GM23248 (cell line): Measurements from ENCODE around the gene TICAM2. TPM values are rescaled to one million over a fixed set of nuclear protein-coding genes. Genes with fewer than 3 reads are reported as not detected.
A peak's percentile ranks its signal among the peaks of the same experiment; 100 is the strongest.

ENCODE experiments used
- DNase-seq: peaks from one replicate; pipeline ENCODE4 v3.0.0-alpha.2; 2015
- H2AFZ ChIP-seq: fragments of 200-600 bp; sonication (generic); 2 replicates; pipeline ENCODE4 v1.6.1; 2016; ENCODE audit warnings: antibody characterized with exemption
- H3F3A ChIP-seq: fragments of 200-600 bp; sonication (generic); 2 replicates; pipeline ENCODE4 v1.6.1; 2016; ENCODE audit warnings: mild to moderate bottlenecking, antibody characterized with exemption, mixed run types; ENCODE audit not compliant: insufficient read depth
- H3K27ac ChIP-seq: fragments of 200-600 bp; sonication (generic); 2 replicates; pipeline ENCODE4 v1.5.1; 2016; ENCODE audit warnings: mild to moderate bottlenecking
- H3K27me3 ChIP-seq: fragments of 200-600 bp; sonication (generic); replicated peaks from 2 replicates; pipeline ENCODE4 v1.6.1; 2016; ENCODE audit warnings: mild to moderate bottlenecking; ENCODE audit not compliant: insufficient read depth
- H3K36me3 ChIP-seq: fragments of 200-600 bp; sonication (generic); 2 replicates; pipeline ENCODE4 v1.6.1; 2016; ENCODE audit warnings: low read depth, mild to moderate bottlenecking
- H3K4me1 ChIP-seq: fragments of 200-600 bp; sonication (generic); 2 replicates; pipeline ENCODE4 v1.6.1; 2016; ENCODE audit warnings: mild to moderate bottlenecking; ENCODE audit not compliant: insufficient read depth
- H3K4me2 ChIP-seq: fragments of 200-600 bp; sonication (generic); one replicate; pipeline ENCODE4 v1.6.1; 2016; ENCODE audit warnings: mild to moderate bottlenecking; ENCODE audit not compliant: unreplicated experiment
- H3K4me3 ChIP-seq: fragments of 200-600 bp; sonication (generic); 2 replicates; pipeline ENCODE4 v1.5.1; 2016; ENCODE audit warnings: mild to moderate bottlenecking
- H3K79me2 ChIP-seq: fragments of 200-600 bp; sonication (generic); 2 replicates; pipeline ENCODE4 v1.6.1; 2016; ENCODE audit warnings: mild to moderate bottlenecking; ENCODE audit not compliant: insufficient read depth
- H3K9ac ChIP-seq: fragments of 200-600 bp; sonication (generic); 2 replicates; pipeline ENCODE4 v1.6.1; 2016; ENCODE audit warnings: mild to moderate bottlenecking
- H3K9me2 ChIP-seq: fragments of 200-600 bp; sonication (generic); 2 replicates; pipeline ENCODE4 v1.6.1; 2016; ENCODE audit warnings: mixed run types, mild to moderate bottlenecking, moderate library complexity; ENCODE audit not compliant: insufficient read depth
- H3K9me3 ChIP-seq: fragments of 200-600 bp; sonication (generic); one replicate; pipeline ENCODE4 v1.6.1; 2017; ENCODE audit warnings: low read depth
- H4K20me1 ChIP-seq: fragments of 200-600 bp; sonication (generic); 2 replicates; pipeline ENCODE4 v1.6.0; 2016; ENCODE audit not compliant: insufficient read depth
- EZH2 ChIP-seq: fragments of 200-600 bp; sonication (generic); IDR thresholded peaks from 2 replicates; pipeline ENCODE4 v1.6.1; 2018; ENCODE audit warnings: antibody characterized with exemption, mild to moderate bottlenecking; ENCODE audit not compliant: insufficient read depth, poor library complexity, severe bottlenecking
- EZH2phosphoT487 ChIP-seq: fragments of 200-600 bp; sonication (generic); IDR thresholded peaks from 2 replicates; pipeline ENCODE4 v1.6.1; 2018; ENCODE audit warnings: antibody characterized with exemption, moderate library complexity, mild to moderate bottlenecking, low read depth; ENCODE audit not compliant: insufficient read depth
- WGBS, 2 experiments: methylation state at CpG; one replicate each; pipeline ENCODE4 v1.1.6; 2015 to 2017; ENCODE audit warnings: low lambda C conversion rate in 2 of 2, low coverage in 1 of 2; ENCODE audit errors: missing lambda C conversion rate in 2 of 2; 5-methylcytosine and 5-hydroxymethylcytosine counted together
- in situ Hi-C: fragments of 300-500 bp; cut with MboI; formaldehyde crosslinking; loops from 2 replicates; pipeline ENCODE4 v1.15.0; 2020
- polyA plus RNA-seq: library from polyadenylated mRNA; unstranded; fragments of >200 nt; fragmentation: Nextera tagmentation; extraction: Ambion mirVana; gene quantifications from 2 replicates; pipeline ENCODE4 v1.2.1, GENCODE V29; 2016
- total RNA-seq: library from RNA; depleted of rRNA; stranded (reverse); fragments of >200 nt; shearing (Covaris generic); gene quantifications from 2 replicates; pipeline ENCODE4 v1.2.3, GENCODE V29; 2014

TICAM2 gene
- total and polyA plus RNA-seq, 2 experiments from 2014 or later = 1.9 to 11.3 TPM

DNA sequence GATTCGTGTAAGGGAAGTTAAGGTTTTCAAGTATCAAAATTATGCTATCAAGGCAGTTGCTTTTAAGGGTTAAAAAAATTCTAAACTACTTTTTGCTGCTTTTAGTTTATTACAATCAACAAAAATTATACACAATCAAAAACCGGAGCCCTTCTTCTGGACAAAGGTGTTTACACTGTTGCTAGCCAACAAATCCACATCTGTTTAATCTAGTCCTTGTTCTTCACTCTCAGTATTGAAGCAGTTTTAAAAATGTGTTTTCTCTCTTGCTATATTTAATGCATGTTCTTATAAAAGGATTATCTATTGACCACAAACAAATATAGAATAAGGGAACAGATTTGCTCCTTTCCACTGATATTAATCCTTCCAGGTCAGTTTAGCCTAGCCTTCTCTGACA, 60.2 kb downstream of the TICAM2 start:
- in situ Hi-C loops = no loop called here
- H3K79me2 ChIP-seq = peaks cover 69% of the 10 kb centered on the region
- 6 to 8% methylated on average over 2 of the region's 2 CpGs for WGBS, 2 experiments
- peak overlapping the region; percentile 86 for H3K4me3 ChIP-seq
- H4K20me1 ChIP-seq = peaks cover 23% of the 10 kb centered on the region; the same call in 1 of the 2 replicates
- no peak overlapping the region for H2AFZ ChIP-seq
- H3K4me1 ChIP-seq = peaks cover 19% of the 10 kb centered on the region
- H3F3A ChIP-seq = peaks cover 19% of the 10 kb centered on the region
- peak; percentile 45 for DNase-seq
- no peaks in the 10 kb centered on the region for H3K9me3 ChIP-seq
- TF ChIP-seq EZH2 (no peak), EZH2phosphoT487 (no peak)
- H3K27ac ChIP-seq = peak overlapping the region; percentile 95
- H3K27me3 ChIP-seq = no peaks in the 10 kb centered on the region
- H3K4me2 ChIP-seq = peak overlapping the region; percentile 97
- no peaks in the 10 kb centered on the region for H3K9me2 ChIP-seq
- peaks cover 35% of the 10 kb centered on the region for H3K36me3 ChIP-seq
- peak overlapping the region; percentile 95 for H3K9ac ChIP-seq

DNA sequence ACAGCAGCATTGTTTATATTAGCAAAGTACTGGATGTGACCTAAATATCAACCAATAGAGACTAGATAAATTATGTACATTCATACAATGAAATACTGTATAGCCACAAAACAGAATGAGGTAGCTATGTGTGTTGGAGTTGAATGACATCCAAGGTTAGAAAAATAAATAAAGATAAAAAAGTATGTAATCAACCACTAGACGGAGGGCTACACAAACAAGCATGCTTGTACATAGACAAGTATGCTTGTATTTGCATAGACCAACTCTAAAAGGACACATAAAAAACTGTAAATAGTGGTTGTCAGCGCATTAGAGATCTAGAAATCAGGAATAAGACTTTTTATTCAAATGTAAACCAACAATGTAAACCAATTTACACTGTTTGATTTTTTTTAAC, 60.7 kb downstream of the TICAM2 start:
- H3K9me3 ChIP-seq = no peaks in the 10 kb centered on the region
- WGBS, 2 experiments = 17 to 28% methylated on average over 2 of the region's 2 CpGs
- H3F3A ChIP-seq = peaks cover 19% of the 10 kb centered on the region
- no peak overlapping the region for H2AFZ ChIP-seq
- H3K9ac ChIP-seq = peak overlapping the region; percentile 95
- H4K20me1 ChIP-seq = peaks cover 23% of the 10 kb centered on the region; the same call in 1 of the 2 replicates
- peak overlapping the region; percentile 97 for H3K4me2 ChIP-seq
- peaks cover 19% of the 10 kb centered on the region for H3K4me1 ChIP-seq
- H3K4me3 ChIP-seq = peak overlapping the region; percentile 86
- in situ Hi-C loops = no loop called here
- H3K27me3 ChIP-seq = no peaks in the 10 kb centered on the region
- TF ChIP-seq EZH2phosphoT487 (no peak), EZH2 (no peak)
- peak; percentile 33 for DNase-seq
- peaks cover 35% of the 10 kb centered on the region for H3K36me3 ChIP-seq
- peaks cover 73% of the 10 kb centered on the region for H3K79me2 ChIP-seq
- peak overlapping the region; percentile 95 for H3K27ac ChIP-seq
- no peaks in the 10 kb centered on the region for H3K9me2 ChIP-seq

DNA sequence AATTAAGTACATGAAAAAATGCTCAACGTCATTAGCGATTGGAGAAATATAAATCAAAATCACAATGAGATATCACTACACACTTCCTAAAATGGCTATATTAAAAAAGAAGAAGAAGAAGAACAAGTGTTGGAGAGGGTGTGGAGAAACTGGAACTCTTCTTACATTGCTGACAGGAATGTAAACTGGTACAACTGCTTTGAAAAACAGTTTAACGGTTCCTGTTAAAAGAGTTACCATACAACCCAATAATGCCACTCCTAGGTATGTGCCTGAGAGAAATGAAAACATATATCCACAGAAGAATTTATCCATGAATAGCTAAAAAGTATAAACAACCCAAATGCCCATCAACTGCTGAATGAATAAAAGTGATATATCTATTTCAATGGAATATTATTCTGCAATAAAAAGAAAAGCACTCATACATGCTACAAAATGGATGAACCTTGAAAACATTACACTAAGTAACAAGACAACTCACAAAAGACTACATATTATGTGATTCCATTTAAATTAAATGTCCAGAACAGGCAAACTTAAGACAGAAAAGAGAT, 66.7 kb downstream of the TICAM2 start:
- peaks cover 14% of the 10 kb centered on the region; the same call in 1 of the 2 replicates for H3F3A ChIP-seq
- H3K36me3 ChIP-seq = peaks cover 60% of the 10 kb centered on the region
- WGBS, 2 experiments = 96 to 97% methylated on average over 3 of the region's 3 CpGs
- peaks cover 30% of the 10 kb centered on the region; the same call in 1 of the 2 replicates for H4K20me1 ChIP-seq
- H3K27ac ChIP-seq = no peak overlapping the region
- H3K79me2 ChIP-seq = peaks cover 100% of the 10 kb centered on the region
- H3K9me2 ChIP-seq = no peaks in the 10 kb centered on the region
- H2AFZ ChIP-seq = no peak overlapping the region
- H3K27me3 ChIP-seq = no peaks in the 10 kb centered on the region
- in situ Hi-C loops = no loop called here
- peaks cover 53% of the 10 kb centered on the region for H3K4me1 ChIP-seq
- no peak for DNase-seq
- H3K4me2 ChIP-seq = no peak overlapping the region
- no peaks in the 10 kb centered on the region for H3K9me3 ChIP-seq
- no peak overlapping the region for H3K9ac ChIP-seq
- no peak overlapping the region for H3K4me3 ChIP-seq
- no peak for TF ChIP-seq EZH2
- TF ChIP-seq EZH2phosphoT487 = no peak

DNA sequence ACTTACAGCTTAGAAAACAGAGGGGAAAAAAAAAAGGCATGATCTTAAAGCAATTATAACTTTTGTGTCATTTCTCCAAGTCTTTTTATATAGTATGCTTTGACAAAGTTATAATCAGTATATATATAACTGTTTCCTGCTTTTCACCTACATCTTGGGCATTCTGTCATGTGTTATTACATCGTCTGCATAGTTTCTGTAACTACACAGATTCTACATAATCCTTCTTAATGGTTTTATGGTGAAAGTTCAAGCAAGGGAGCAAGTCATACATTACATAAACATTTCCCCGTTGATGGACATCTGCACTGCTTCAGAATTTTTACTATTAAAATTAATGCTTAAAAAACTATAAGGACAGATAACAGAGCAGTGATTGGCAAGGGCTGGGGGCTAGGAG, 69.8 kb downstream of the TICAM2 start:
- H3K36me3 ChIP-seq = peaks cover 33% of the 10 kb centered on the region
- H3F3A ChIP-seq = peaks cover 14% of the 10 kb centered on the region; the same call in 1 of the 2 replicates
- H3K4me2 ChIP-seq = no peak overlapping the region
- H3K9ac ChIP-seq = no peak overlapping the region
- no peak overlapping the region for H2AFZ ChIP-seq
- H3K4me3 ChIP-seq = no peak overlapping the region
- peaks cover 17% of the 10 kb centered on the region; the same call in 1 of the 2 replicates for H4K20me1 ChIP-seq
- in situ Hi-C loops = no loop called here
- WGBS, 2 experiments = 92 to 93% methylated on average over 2 of the region's 2 CpGs
- H3K9me2 ChIP-seq = no peaks in the 10 kb centered on the region
- peaks cover 100% of the 10 kb centered on the region for H3K79me2 ChIP-seq
- H3K27ac ChIP-seq = no peak overlapping the region
- no peaks in the 10 kb centered on the region for H3K9me3 ChIP-seq
- H3K27me3 ChIP-seq = no peaks in the 10 kb centered on the region
- H3K4me1 ChIP-seq = peaks cover 47% of the 10 kb centered on the region
- no peak for TF ChIP-seq EZH2
- no peak for TF ChIP-seq EZH2phosphoT487
- DNase-seq = no peak
